HG03565 (cell line): Measurements from ENCODE around the gene TRPM3.
A peak's percentile ranks its signal among the peaks of the same experiment; 100 is the strongest.
"Not testable (repeated sequence)": the region's sequence is repeated elsewhere in the genome, so short reads cannot be mapped to it uniquely, and the experiment has no call there.

Source experiments
- ATAC-seq: cut with Tn5 transposase; IDR thresholded peaks from one replicate; pipeline ENCODE4 v1.9.1; 2021; ENCODE audit warnings: mild to moderate bottlenecking, moderate library complexity; ENCODE audit not compliant: unreplicated experiment

Gene TRPM3

GRCh38 chr9:71001780-71002386, 119.5 kb downstream of the TRPM3 start:
- peak; percentile 68 for ATAC-seq

- no peak for ATAC-seq
Observed at GRCh38 chr9:70998962-70999361, 122.5 kb downstream of the TRPM3 start.

GRCh38 chr9:70995511-70995910, 125.9 kb downstream of the TRPM3 start:
- no peak for ATAC-seq

- ATAC-seq: no peak
Observed at GRCh38 chr9:70994582-70994981, 126.8 kb downstream of the TRPM3 start.

- ATAC-seq: no peak
Observed at GRCh38 chr9:70988551-70988950, 132.9 kb downstream of the TRPM3 start.

- ATAC-seq: no peak
Observed at GRCh38 chr9:70987986-70988385, 133.4 kb downstream of the TRPM3 start.

- no peak for ATAC-seq
Observed at GRCh38 chr9:70986984-70987383, 134.4 kb downstream of the TRPM3 start.

GRCh38 chr9:70983723-70984295, 137.6 kb downstream of the TRPM3 start:
- ATAC-seq: no peak

GRCh38 chr9:70981312-70981711, 140.1 kb downstream of the TRPM3 start:
- no peak for ATAC-seq

- no peak for ATAC-seq
Observed at GRCh38 chr9:70979966-70980365, 141.5 kb downstream of the TRPM3 start.

GRCh38 chr9:70978085-70978484, 143.3 kb downstream of the TRPM3 start:
- ATAC-seq: no peak

- no peak for ATAC-seq
Observed at GRCh38 chr9:70975821-70976220, 145.6 kb downstream of the TRPM3 start.

GRCh38 chr9:70971723-70972122, 149.7 kb downstream of the TRPM3 start:
- ATAC-seq: no peak

GRCh38 chr9:70966380-70966779, 155.0 kb downstream of the TRPM3 start:
- ATAC-seq: not testable (repeated sequence)

- ATAC-seq: no peak
Observed at GRCh38 chr9:70964861-70965260, 156.6 kb downstream of the TRPM3 start.

GRCh38 chr9:70963554-70963953, 157.9 kb downstream of the TRPM3 start:
- ATAC-seq: no peak

GRCh38 chr9:70962761-70963440, 158.5 kb downstream of the TRPM3 start:
- ATAC-seq: no peak

- ATAC-seq: no peak
Observed at GRCh38 chr9:70959366-70959765, 162.1 kb downstream of the TRPM3 start.

- ATAC-seq: no peak
Observed at GRCh38 chr9:70954596-70955143, 166.8 kb downstream of the TRPM3 start.

GRCh38 chr9:70954126-70954525, 167.3 kb downstream of the TRPM3 start:
- no peak for ATAC-seq

GRCh38 chr9:70951749-70952727, 169.4 kb downstream of the TRPM3 start:
- no peak for ATAC-seq
